HG03354 (cell line): ENCODE measurements around the gene SLC39A11.
A peak's percentile ranks its signal among the peaks of the same experiment; 100 is the strongest.

Source experiments
- ATAC-seq: cut with Tn5 transposase; IDR thresholded peaks from one replicate; pipeline ENCODE4 v1.9.1; 2021; ENCODE audit warnings: mild to moderate bottlenecking; ENCODE audit not compliant: unreplicated experiment, poor library complexity, severe bottlenecking

SLC39A11 gene

DNA sequence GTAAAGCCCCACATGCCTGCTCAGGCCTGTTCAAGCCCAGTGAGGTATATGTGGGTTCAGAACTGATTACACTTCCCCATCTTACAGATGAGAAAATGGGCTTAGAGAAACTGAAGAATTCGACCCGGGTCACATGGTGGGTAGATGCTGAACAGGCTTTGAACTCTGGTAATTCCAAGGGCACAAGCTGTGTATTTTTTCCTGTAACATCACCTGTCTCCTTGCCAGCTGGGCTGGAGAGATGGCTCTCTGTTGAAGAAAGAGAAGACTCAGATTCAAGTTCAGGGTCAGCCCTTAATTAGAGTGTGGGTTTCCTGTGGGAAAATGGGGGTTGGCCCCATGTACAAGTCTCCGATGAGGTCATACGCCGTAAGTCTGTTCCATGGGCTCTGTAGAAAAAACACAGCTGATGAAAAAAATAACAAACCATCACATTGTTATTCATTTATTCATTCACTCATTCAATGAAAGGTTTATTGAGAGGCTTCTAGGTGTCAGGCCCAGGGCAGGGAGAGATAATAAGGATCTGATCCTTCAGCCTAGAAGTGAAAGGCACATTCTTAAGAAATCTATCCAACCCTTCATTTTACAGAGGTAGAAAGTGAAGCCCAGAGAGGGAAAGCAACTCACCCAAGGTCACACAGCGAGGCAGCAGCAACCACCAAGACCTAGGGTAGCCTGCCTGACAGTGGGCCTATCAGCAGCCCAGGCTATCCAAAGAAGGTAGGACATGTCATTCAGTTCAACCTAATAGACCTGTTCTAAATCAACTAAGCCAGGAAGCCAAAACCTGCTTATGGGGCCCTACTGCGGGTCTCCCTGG, 488.9 kb downstream of the SLC39A11 start:
- ATAC-seq, result peak; percentile 14

DNA sequence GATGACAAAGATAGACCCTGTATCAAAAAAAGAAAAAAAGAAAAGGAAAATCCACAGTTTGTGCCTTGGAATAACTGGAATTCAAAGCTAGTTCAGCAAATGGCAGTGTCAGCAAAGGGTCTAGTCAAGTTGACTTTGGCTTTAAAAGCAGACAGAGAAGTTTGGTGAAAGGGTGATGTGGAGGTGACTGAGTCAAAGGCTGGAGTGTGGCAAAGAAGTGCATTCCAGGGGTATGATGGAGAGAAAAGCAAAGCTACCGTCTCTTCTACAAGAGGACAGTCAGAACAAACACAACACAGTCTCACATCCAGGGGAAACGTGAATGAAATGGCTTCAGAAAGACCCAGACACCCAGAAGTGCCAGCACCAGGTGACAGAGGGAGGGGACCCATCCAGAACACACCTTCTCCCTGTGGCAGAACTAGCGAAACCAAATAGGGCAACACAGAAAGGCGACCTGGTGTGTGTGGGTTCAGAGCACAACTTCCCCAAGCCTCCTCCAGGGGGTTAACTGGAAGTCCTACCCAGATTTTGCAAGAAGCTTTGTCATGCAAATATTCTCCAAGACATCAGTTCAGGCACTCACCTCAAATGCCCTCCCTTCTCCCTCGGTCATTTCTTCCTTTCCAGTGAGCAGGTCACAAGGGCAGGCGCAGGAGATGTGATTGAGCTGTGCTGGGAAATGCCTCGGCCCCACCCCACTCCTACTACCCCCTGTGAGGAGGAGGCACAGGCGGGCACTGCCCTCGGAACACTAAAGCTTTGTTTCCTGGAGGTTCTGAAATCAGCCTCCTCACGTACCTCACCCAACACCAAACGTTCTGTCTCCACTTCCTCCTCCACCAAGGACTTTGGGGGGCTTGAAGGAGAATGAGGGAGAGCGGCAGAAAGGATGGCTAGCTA, 489.7 kb downstream of the SLC39A11 start:
- peak; percentile 74 for ATAC-seq

DNA sequence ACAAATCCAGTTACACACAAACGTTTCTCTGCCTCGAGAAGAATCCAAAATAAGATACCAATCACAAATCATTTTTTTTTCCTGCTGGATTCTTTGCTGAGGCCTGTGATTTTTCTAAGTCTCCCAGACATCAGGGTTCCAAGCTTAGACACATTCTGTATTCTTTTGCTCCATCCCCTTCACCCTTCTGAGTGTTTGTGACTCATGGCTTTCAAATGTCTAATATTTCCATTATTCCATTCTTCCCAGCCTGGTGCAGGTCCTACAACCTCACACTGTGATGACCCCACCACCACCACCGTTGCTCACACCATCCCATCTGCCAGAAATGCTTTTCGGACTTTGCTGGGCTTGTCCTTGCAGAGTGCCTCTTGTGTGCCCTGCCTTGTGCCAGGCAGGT, 491.6 kb downstream of the SLC39A11 start:
- no peak for ATAC-seq

DNA sequence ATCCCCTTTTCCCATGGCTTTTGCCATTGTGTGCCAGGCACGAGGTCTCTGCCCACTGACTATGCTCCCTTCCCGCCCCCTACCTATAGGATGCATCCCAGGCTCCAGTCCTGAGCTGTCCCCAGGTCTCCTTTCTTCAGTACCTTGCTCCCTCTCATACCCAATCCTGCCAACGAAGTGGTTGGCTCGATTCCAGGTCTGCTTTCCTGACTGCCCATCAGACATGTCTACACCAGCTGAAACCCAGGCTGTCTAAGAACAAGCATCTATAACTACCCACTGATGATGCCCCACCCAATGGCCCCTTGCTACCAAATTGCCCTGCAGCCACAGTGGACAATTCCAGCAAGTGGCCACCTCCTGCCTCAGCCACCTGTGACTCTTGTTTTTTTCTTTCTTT, 492.6 kb downstream of the SLC39A11 start:
- no peak for ATAC-seq

DNA sequence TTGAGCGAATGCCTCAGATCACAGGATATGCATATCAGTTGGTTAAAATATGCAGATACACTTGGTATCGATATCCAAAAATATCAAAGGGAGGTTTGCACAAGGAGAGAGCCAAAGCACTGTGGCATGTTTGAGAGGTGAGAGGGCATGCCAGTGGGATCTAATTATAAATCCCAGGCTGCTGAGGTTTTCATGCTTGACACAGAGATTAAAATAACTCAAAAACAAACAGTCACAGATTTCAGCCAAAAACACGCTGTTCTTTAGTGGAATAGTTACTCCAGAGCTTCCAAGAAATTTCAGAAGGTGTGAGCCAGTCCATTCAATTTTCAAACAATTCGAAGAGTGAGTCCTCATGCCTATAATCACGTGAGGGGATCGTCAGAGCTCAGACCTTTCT, 493.8 kb downstream of the SLC39A11 start:
- no peak for ATAC-seq

DNA sequence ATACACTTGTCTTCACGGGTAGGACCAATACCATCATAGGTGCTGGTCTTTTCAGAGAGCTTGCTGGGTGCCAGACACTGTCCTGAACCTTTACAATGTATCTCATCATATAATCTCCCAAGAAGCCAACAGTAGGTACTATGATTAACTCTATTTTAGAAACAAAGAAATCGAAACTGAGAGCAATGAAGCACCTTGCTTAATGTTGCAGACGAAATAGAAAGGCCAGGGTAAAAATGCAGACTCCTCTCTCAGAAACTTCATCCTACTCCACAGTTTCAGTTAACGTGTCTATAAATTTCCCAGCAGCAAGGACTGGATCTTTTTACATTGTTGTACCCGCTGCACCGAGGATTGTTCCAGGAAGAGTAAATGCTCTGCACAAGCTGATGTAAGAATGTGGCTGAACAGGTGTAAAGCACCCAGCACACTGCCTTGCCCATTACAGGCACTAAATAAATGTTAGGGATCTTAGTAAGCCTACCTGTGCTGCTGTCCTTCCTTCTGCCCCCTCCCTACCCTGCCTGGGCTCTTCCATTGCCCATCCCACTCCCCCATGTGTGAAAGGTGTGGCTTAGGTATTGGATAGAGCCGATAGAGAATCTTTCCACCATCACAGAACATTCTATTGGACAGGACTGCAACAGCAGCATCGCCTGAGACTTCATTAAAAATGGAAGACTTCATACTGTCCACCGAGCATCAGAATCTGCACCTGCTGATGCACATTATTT, 495.0 kb downstream of the SLC39A11 start:
- ATAC-seq, result no peak
